Stimulated activated CD8-positive, alpha-beta memory T cell treated with anti-CD3 and anti-CD28 coated beads, Interleukin-15, amount 100 ng/mL, for 24 hours (primary cell): ENCODE measurements around the gene F12.
A peak's percentile ranks its signal among the peaks of the same experiment; 100 is the strongest.

Source experiments
- DNase-seq: peaks from one replicate; pipeline ENCODE4 v3.0.0-alpha.2; 2020; ENCODE audit warnings: low read depth

Gene F12

DNA sequence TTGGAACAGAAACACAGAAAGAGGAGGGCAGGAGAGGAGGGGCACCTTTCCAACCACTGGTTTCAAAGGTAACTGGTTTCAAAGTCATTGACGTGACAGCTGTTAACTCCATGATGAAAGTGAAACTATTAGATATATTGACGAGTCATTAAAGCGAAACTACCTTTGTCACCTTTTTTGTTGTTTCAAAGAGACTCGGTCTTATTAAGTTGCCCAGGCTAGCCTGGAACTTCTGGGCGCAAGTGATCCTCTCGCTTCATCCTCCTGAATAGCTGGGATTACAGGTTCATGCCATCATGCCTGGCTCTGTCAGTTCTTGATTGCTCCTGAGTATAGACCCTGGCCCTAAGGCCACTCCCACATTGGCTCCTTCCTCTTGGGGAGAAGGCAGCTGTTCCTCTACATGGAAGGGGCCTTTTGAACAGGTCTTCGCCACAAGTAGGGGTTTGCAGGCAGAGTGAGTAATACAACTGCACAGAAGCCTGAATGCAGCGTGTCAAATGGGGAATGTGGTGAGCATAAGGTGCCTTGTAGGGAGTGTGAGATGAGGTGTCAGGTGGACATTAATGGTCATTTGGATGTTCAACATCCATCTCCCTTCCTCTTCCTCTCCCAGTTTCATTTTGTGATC is 3.4 kb upstream of the F12 start:
- DNase-seq, result no peak

DNA sequence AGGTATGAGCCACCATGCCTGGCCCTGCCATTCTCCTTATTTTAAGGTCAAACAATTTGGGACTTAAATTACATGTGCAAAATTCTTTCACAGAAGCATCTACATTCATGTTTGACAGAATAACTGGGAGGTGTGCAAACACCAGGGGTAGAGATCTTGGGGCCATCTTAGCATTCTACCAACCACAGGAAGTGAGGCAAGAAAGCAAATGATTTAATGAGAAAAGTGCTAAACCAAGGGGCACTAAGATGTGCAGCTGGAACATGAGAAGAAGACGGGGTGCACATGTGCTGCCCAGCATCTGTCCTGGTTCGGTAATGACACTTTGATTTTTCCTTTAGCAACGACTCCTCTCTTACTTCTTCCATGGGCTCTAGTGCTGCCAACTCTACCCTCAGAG is 1.2 kb upstream of the F12 start:
- no peak for DNase-seq

- no peak for DNase-seq
Measured at GRCh38 chr5:177405805-177406204, 3.6 kb downstream of the F12 start.

DNA sequence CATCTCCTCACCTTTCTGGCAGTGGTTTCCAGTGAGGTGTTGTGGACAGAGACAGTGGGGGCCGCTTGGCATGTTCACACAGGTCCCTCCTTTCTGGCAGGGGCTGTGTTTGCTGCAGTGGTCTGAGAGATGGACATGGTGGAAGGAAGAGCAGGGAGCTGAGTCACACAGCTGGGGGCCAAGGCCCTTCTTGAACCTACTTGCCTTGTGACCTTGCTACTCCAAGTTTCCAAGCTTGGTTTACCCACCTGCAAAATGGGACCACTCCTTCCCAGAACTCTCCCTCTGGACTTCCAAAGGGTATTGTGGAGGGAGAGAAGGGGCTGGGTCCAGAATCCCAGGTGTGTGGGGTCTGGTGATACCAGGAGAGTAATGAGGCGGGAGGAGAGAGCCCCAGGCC is 4.1 kb downstream of the F12 start:
- no peak for DNase-seq

- DNase-seq, result no peak
Measured at GRCh38 chr5:177404641-177405179, 4.7 kb downstream of the F12 start.

- DNase-seq, result peak; percentile 55
Measured at GRCh38 chr5:177403792-177404640, 5.3 kb downstream of the F12 start.

GRCh38 chr5:177403102-177403791 is 6.1 kb downstream of the F12 start:
- no peak for DNase-seq

DNA sequence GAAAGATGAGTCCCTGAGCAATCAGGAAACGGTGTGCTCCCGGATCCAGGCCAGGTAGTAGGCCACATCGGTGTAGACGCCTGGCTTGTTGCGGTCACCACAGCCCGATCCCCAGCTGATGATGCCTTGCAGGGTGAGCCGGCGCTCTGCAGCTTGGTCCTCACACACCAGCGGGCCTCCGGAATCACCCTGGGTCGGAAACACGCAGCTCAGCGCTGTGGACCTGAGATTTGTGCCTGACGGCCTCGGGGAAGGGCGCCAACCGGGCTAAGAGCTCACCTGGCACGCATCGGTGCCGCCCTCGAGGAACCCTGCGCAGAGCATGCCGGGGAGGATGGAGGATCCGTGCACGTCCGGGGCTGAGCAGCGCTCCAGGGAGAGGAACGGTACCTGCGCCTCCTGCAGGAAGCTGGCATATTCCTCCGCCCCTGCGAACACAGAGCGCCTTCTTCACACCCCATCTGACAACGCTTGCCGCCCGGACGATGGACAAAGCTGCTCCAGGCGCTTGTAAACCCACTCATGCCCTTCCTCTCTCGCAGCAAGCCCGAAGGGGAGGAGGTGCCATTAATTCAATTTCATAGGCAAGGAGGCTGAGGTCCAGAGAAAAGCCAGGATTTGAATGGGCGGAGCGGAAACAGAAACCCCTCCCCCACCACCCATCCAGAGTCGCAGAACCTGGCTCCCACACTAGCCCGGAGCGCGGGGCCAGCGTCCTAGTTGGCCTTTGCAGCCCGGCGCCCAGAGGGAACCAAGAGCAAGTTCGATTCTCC is 6.9 kb downstream of the F12 start:
- no peak for DNase-seq

DNA sequence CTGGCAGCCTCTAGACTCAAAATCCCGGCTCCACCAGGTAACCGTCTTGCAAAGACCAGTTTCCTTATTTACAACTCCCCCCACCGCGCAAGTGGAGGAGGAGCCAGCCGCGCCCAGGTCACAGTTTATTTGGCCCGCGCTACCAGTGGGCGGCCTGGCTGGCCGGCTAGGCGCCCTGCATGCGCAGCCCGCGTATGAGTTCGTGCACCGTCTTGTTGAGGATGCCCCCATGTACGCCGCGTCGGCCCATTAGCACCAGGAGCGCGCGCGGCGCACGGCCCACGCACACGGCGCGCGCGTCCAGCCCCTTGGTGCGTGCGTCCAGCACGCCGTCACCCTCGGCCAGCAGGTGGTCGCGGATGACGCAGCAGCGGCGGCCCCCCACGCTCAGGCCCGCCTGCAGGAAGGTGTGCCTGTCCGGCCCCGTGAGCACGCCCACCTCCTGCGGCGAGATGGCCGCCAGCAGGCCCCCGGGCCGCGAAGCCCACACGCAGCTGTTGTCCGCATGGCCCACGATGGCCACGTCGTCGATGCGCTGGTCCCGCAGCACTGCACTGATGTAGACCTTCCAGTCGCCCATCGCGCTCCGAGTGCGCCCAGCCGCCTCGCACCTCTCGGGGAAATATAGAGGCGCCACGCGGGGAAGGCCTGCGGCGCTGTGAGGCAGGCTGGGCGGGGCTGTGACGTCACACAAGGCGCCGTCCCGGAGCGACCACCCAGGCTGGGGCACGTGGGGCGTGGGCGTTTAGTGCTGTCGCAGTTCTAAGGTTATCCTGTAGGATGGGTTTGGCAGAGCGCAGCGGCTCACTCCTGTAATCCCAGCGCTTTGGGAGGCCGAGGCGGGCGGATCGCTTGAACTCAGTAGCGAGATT is 9.1 kb downstream of the F12 start, which contains the start of gene PFN3:
TSS of gene PFN3 (minus strand) at position 665 of the 872 bp plus-strand sequence. CDS start at position 580, 85 bp downstream.
- no peak for DNase-seq

DNA sequence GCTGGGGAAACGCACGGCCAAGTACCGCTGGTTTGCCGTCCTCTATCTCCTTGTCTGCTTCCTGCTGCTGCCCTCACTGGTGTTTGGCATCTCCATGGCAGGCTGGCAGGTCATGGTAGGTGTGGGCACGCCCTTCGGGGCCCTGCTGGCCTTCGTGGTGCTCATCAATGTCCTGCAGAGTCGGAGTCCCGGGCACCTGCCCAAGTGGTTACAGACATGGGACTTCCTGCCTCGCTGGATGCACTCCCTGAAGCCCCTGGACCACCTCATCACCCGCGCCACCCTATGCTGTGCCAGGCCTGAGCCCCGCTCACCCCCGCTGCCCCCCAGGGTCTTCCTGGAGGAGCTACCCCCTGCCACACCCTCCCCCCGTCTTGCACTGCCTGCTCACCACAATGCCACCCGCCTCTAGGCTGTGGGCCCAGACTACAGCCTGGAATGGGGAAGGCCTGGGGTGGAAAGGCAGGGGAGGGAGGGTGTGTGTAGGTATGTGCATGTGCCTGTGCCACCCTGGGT is 11.4 kb downstream of the F12 start:
- no peak for DNase-seq

DNA sequence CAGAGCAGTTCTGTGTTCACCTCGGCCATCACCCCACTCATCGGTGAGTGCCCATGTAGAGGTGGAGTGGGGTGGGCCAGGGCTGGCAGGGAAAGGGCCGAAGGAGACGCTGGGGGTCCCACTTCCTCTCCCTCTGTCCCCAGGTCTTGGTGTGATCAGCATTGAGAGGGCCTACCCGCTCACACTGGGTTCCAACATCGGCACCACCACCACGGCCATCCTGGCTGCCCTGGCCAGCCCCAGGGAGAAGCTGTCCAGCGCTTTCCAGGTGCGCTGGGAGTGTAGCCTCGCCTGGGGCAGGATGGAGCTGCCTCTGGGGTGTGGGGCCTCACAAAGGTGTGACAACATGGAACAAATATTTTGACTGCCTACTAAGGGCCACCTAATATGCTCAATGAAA is 12.6 kb downstream of the F12 start:
- DNase-seq, result no peak

DNA sequence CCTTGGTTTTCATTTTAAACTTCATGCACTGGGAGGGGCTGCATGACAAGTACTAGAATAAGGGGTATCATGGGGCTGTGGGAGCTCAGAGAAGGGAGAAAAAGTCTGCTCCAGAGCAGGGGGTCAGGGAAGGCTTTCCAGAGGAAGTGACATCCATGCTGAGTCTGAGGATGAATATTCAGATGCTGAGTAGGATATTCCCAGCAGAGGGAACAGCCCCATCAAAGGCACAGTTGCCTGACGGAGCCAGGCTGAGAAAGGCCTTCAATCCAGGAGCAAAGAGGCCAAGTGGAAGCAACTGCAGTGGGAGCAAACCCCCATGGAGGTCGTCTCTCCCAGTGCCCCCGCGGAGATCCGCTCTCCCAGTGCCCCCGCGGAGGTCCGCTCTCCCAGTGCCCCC is 13.3 kb downstream of the F12 start:
- DNase-seq, result no peak

DNA sequence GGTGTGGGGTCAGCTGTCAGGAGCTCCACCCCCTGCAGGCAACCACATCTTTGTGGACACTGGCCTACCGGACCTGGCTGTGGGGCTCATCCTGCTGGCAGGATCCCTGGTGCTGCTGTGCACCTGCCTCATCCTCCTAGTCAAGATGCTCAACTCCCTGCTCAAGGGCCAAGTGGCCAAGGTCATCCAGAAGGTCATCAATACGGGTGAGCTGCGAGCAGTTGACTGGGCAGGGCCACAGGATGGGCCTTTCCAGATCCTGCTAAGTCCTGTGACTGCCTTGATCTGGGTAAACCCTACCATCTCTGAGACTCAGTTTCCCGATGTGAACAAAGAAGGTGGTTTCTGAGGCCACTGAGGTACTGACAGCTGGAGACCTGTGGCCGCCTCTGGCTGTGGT is 15.4 kb downstream of the F12 start:
- no peak for DNase-seq

DNA sequence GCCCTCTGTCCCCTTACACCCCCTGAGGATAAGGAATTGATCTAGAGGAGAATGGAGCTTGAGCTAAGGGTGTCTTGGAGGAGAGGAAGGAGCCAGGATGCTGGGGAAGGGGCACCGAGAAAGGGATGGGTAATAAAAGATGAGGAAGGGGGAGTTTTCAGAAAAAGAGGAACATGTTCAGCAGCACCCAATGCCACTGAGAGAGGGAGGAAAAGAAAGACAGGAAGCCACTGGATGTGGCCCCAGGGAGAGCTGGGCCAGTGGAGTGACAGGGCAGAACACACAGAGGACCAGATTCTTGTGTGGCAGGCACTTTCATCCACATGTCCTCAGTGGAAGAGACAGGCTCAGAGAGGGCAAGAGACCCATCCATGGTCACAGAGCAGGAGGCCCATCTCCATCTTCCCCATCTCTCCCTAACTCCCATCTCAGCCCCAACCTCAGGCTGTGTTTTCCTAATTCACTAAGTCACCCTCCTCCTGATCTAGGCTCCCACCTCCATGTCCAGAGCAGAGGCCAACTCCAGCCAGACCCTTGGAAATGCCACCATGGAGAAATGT is 16.1 kb downstream of the F12 start:
- no peak for DNase-seq

DNA sequence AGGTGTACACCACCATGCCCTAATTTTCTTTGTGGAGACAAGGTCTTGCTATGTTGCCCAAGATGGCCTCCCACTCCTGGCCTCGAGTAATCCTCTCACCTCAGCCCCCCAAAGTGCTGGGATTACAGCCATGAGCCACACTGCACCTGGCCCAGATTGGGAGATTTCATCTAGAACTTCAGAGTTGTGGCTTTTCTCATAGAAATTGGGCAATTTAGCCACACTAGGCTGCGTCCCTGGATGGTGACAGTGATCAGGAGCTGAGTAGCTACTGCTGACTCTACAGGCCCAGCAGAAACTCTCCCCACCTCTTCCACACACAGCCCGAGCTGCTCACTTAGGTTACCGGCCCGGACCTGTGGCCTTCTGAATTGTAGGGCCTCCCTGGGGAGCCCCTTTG is 16.6 kb downstream of the F12 start:
- no peak for DNase-seq

DNA sequence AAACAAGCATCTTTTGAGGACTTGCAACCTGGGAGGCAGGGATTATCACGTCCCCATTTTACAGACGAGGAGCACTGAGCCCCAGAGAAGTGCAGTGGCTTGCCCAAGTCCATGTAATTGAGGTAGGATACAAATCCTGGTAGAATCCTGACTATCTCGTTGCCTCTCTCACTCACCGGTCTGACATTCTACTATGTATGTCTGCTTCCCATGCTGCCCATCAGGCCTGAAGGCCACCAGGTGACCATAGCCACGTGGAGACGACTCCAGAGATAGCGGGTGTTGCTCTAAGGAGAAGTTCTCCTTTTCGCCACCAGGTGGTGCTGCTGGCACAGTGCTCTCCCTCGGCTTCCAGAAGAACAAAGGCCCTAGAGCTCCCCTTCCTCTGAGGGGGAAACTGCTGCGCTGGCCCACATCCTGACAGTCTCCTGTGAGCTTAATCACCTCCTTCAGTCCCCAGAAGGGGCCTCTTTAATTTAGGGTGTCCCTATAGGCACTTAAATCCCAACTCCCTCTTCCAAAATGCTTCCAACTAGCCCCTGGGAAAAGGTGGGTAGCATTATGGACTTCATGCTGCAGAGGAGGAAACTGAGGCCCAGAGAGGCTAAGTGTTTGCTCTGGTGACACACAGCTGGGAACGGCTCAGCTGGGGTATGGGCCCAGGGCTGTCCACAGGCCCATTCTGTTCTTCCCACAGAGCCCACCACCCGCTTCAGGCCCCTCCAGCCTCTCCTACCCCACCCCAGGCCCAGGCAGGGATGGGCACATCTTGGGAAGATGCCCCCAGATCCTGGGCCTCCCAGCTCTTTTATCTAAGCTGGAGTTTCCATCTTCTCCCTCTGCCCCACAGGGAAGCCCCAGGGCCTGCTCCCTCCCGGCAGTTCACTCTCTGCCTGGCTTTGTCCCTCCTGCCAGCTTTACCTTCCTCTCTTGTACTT is 18.7 kb downstream of the F12 start:
- DNase-seq, result peak; percentile 71

GRCh38 chr5:177389241-177390169 is 19.9 kb downstream of the F12 start:
- DNase-seq, result no peak

- no peak for DNase-seq
Measured at GRCh38 chr5:177388521-177389052, 20.8 kb downstream of the F12 start.
